HG03460 (cell line): ENCODE data around the gene TSACC.

Experiments
- ATAC-seq: cut with Tn5 transposase; IDR thresholded peaks from one replicate; pipeline ENCODE4 v1.9.1; 2021; ENCODE audit not compliant: unreplicated experiment

TSACC gene

GRCh38 chr1:156391701-156392100, 53.4 kb downstream of the TSACC start:
- ATAC-seq, result no peak

GRCh38 chr1:156392452-156392853, 54.1 kb downstream of the TSACC start:
- no peak for ATAC-seq

- no peak for ATAC-seq
Measured at GRCh38 chr1:156393095-156393494, 54.8 kb downstream of the TSACC start.

GRCh38 chr1:156394082-156394481, 55.8 kb downstream of the TSACC start:
- no peak for ATAC-seq

DNA sequence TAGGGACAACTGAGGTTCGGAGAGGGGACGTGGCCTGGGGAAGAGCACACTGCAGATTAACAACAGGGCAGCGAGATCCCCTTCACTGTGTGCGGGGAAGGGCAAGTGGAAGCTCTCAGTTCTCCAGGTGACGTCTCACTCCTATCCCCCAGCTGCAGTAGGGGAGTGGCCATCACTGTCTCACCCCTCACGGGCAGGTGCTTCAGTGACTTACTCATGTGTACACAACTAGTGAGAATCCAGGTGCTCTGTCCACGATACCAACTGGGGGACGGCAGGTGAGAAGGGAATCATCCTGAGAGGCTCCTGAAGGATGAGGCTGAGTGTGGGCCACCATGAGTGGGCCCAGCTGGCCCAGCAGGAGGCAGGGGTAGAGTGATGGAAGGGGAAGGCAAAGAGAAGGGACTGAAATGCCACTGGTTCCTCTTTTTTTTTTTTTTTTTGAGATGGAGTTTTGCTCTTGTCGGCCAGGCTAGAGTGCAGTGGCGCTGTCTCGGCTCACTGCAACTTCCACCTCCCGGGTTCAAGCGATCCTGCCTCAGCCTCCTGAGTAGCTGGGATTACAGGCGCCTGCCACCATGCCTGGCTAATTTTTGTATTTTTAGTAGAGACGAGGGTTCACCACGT, 56.6 kb downstream of the TSACC start:
- ATAC-seq, result no peak
